GM23338 (cell line): ENCODE results near the gene DAAM2. TPM values are rescaled to one million over a fixed set of nuclear protein-coding genes. Genes with fewer than 3 reads are reported as not detected.

Source experiments
- ATAC-seq: fragments of 200-7000 bp; cut with Tn5 transposase; 3 replicates; pipeline ENCODE4 v1.9.1; 2020
- DNase-seq: peaks from one replicate; pipeline ENCODE4 v3.0.0-alpha.2; 2015; ENCODE audit warnings: low spot score
- H2AFZ ChIP-seq: fragments of 200-600 bp; sonication (generic); 2 replicates; pipeline ENCODE4 v1.8.0; 2016; ENCODE audit warnings: antibody characterized with exemption, mild to moderate bottlenecking, moderate library complexity
- H3F3A ChIP-seq: fragments of 200-600 bp; sonication (generic); replicated peaks from 2 replicates; pipeline ENCODE4 v1.8.0; 2017; ENCODE audit warnings: antibody characterized with exemption, mixed run types, low read depth
- H3K27ac ChIP-seq: fragments of 200-600 bp; sonication (generic); 2 replicates; pipeline ENCODE4 v1.6.1; 2016; ENCODE audit warnings: low read depth
- H3K27me3 ChIP-seq: fragments of 200-600 bp; sonication (generic); 2 replicates; pipeline ENCODE4 v1.8.0; 2016; ENCODE audit warnings: mild to moderate bottlenecking, mixed run types, moderate library complexity; ENCODE audit not compliant: insufficient read depth
- H3K36me3 ChIP-seq: fragments of 200-600 bp; sonication (generic); 2 replicates; pipeline ENCODE4 v1.8.0; 2016; ENCODE audit warnings: mild to moderate bottlenecking; ENCODE audit not compliant: insufficient read depth
- H3K4me1 ChIP-seq: fragments of 200-600 bp; sonication (generic); 2 replicates; pipeline ENCODE4 v1.8.0; 2016; ENCODE audit warnings: mild to moderate bottlenecking, moderate library complexity; ENCODE audit not compliant: insufficient read depth
- H3K4me2 ChIP-seq: fragments of 200-600 bp; sonication (generic); 2 replicates; pipeline ENCODE4 v1.7.1; 2017; ENCODE audit warnings: mixed run types
- H3K4me3 ChIP-seq: fragments of 200-600 bp; sonication (generic); 2 replicates; pipeline ENCODE4 v1.6.1; 2016; ENCODE audit warnings: mixed run types
- H3K79me2 ChIP-seq: fragments of 200-600 bp; sonication (generic); replicated peaks from 2 replicates; pipeline ENCODE4 v1.8.0; 2017; ENCODE audit warnings: mild to moderate bottlenecking; ENCODE audit not compliant: insufficient read depth
- H3K9me2 ChIP-seq: fragments of 200-600 bp; sonication (generic); 2 replicates; pipeline ENCODE4 v1.8.0; 2017; ENCODE audit not compliant: insufficient read depth
- H4K20me1 ChIP-seq: fragments of 200-600 bp; sonication (generic); replicated peaks from 2 replicates; pipeline ENCODE4 v1.8.0; 2017; ENCODE audit warnings: mild to moderate bottlenecking; ENCODE audit not compliant: insufficient read depth
- H3K27ac Mint-ChIP-seq: 2 replicates; pipeline ENCODE4 v1.8.0; 2020; ENCODE audit warnings: inconsistent platforms, mild to moderate bottlenecking, moderate library complexity, mixed read lengths
- H3K27me3 Mint-ChIP-seq: 3 replicates; pipeline ENCODE4 v1.8.0; 2022; ENCODE audit warnings: low read depth, mild to moderate bottlenecking, moderate library complexity, mixed read lengths, inconsistent platforms; ENCODE audit not compliant: insufficient read depth, poor library complexity
- H3K36me3 Mint-ChIP-seq: 3 replicates; pipeline ENCODE4 v1.8.0; 2021; ENCODE audit warnings: low read depth, mild to moderate bottlenecking, inconsistent platforms, moderate library complexity, mixed read lengths
- H3K4me1 Mint-ChIP-seq: 3 replicates; pipeline ENCODE4 v1.8.0; 2020; ENCODE audit warnings: mild to moderate bottlenecking, inconsistent platforms, mixed read lengths
- H3K4me3 Mint-ChIP-seq: 3 replicates; pipeline ENCODE4 v1.8.0; 2021; ENCODE audit warnings: moderate library complexity, mild to moderate bottlenecking, inconsistent platforms, mixed read lengths
- H3K9me3 Mint-ChIP-seq: 3 replicates; pipeline ENCODE4 v1.8.0; 2020; ENCODE audit warnings: moderate library complexity, mild to moderate bottlenecking, inconsistent platforms, mixed read lengths
- CREB1 ChIP-seq: fragments of 250-450 bp; sonication (Bioruptor Pico); IDR thresholded peaks from 2 replicates; pipeline ENCODE4 v1.5.0; 2020; ENCODE audit warnings: low read depth, mild to moderate bottlenecking, moderate library complexity
- CTCF ChIP-seq, 2 experiments: fragments of 200-600 bp in 1 of 2; sonication (generic) in 1 of 2; conservative IDR thresholded peaks; 2 replicates each; pipeline versions ENCODE4 v1.5.1 to v1.6.1; 2016 to 2017; ENCODE audit warnings: antibody characterized with exemption in 2 of 2, low read depth in 2 of 2, mild to moderate bottlenecking in 2 of 2, moderate library complexity in 1 of 2
- EZH2phosphoT487 ChIP-seq: fragments of 200-600 bp; sonication (generic); IDR thresholded peaks from one replicate; pipeline ENCODE4 v1.8.1; 2018; ENCODE audit warnings: antibody characterized with exemption; ENCODE audit not compliant: unreplicated experiment
- JUNB ChIP-seq: IDR thresholded peaks from one replicate; pipeline ENCODE4 v1.6.1; 2016; ENCODE audit warnings: antibody characterized with exemption; ENCODE audit not compliant: unreplicated experiment
- NANOG ChIP-seq: IDR thresholded peaks from 2 replicates; pipeline ENCODE4 v1.6.1; 2016; ENCODE audit warnings: antibody characterized with exemption, borderline replicate concordance
- REST ChIP-seq: IDR thresholded peaks from one replicate; pipeline ENCODE4 v1.6.1; 2018; ENCODE audit warnings: antibody characterized with exemption; ENCODE audit not compliant: unreplicated experiment
- STAT1 ChIP-seq: IDR thresholded peaks from one replicate; pipeline ENCODE4 v1.6.1; 2016; ENCODE audit warnings: antibody characterized with exemption; ENCODE audit not compliant: unreplicated experiment
- ZNF331 ChIP-seq: fragments of 250-450 bp; sonication (Bioruptor Pico); IDR thresholded peaks from 2 replicates; pipeline ENCODE4 v1.5.0; 2020; ENCODE audit warnings: low read depth, mild to moderate bottlenecking, moderate library complexity
- ZNF462 ChIP-seq: fragments of 250-450 bp; sonication (Bioruptor Pico); IDR thresholded peaks from 2 replicates; pipeline ENCODE4 v1.5.0; 2020; ENCODE audit warnings: mild to moderate bottlenecking, moderate library complexity
- polyA plus RNA-seq: library from polyadenylated mRNA; unstranded; fragments of >200 nt; fragmentation: Nextera tagmentation; extraction: Ambion mirVana; gene quantifications from 2 replicates; pipeline ENCODE4 v1.2.1, GENCODE V29; 2016
- total RNA-seq: library from RNA; depleted of rRNA; stranded (reverse); fragments of >200 nt; shearing (Covaris generic); gene quantifications from 2 replicates; pipeline ENCODE4 v1.2.3, GENCODE V29; 2014

Gene DAAM2
- total and polyA plus RNA-seq, 2 experiments from 2014 or later, result 1.4 to 4.9 TPM

DNA sequence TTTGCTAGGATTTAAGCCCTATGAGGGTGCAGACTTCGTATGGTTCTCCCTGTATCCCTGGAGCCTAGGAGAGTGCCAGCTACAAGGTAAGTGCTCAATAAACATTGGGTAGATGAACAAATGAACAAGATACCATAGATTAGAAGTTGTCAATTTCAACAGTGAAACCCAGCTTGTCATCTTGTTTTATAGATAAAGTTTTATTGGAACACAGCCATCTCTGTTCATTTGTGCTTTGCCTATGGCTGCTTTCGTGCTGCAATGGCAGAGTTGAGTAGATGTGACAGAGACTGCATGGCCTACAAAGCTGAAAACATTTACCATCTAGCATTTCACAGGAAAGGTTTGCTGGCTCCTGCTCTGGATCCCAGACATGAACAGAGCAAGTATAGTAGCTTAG is 5.6 kb downstream of the DAAM2 start:
- Mint-ChIP-seq H3K4me1 (peaks cover 21% of the 10 kb centered on the region), H3K9me3 (no peaks in the 10 kb centered on the region), H3K36me3 (no peaks in the 10 kb centered on the region), H3K27ac (no peak overlapping the region), H3K4me3 (no peak overlapping the region), H3K27me3 (peaks cover 13% of the 10 kb centered on the region)
- Histone ChIP-seq H3K36me3 (no peaks in the 10 kb centered on the region), H3K4me2 (no peak overlapping the region), H3K4me3 (no peak overlapping the region), H3F3A (no peaks in the 10 kb centered on the region), H2AFZ (no peak overlapping the region), H3K27ac (no peak overlapping the region), H3K9me2 (peaks cover 6% of the 10 kb centered on the region; the same call in 1 of the 2 replicates), H4K20me1 (no peaks in the 10 kb centered on the region; the same call in 1 of the 2 replicates), H3K79me2 (no peaks in the 10 kb centered on the region), H3K4me1 (peaks cover 14% of the 10 kb centered on the region), H3K27me3 (peaks cover 16% of the 10 kb centered on the region)
- DNase-seq (no peak), ATAC-seq (no peak)
- no peak for TF ChIP-seq ZNF331 (CRISPR knock-in tag)
- no peak for TF ChIP-seq CREB1
- no peak for TF ChIP-seq STAT1
- TF ChIP-seq NANOG, result no peak
- TF ChIP-seq CTCF (conservative IDR thresholded peaks at IDR 0.05; ENCODE audit: low read depth in 2 of 2), result no peak
- no peak for TF ChIP-seq ZNF462 (CRISPR knock-in tag)
- no peak for TF ChIP-seq JUNB
- TF ChIP-seq REST, result no peak
- TF ChIP-seq EZH2phosphoT487, result no peak
